HCT116 (cell line): ENCODE measurements around the gene GCAT. TPM values are rescaled to one million over a fixed set of nuclear protein-coding genes. Genes with fewer than 3 reads are reported as not detected.

Experiments used
- ATAC-seq: fragments of 200-7000 bp; cut with Tn5 transposase; 2 replicates; pipeline ENCODE4 v1.9.1; 2020; ENCODE audit warnings: mild to moderate bottlenecking, moderate library complexity
- BruUV-seq: library from RNA; stranded (reverse); fragments of 400-500 nt; replicated peaks from 2 replicates; lab custom pipeline; 2021; lab: Mats Ljungman, UMichigan
- CTCF ChIA-PET: fragments of 300-600 bp; sonication (Branson Sonifier 250); formaldehyde crosslinking; loops from one replicate; lab custom pipeline; 2021; ENCODE audit warnings: antibody characterized with exemption; lab: Charles Lee
- POLR2A ChIA-PET: fragments of 300-600, 350-600 bp; sonication (Branson Sonifier 250); formaldehyde crosslinking; loops from one replicate; lab custom pipeline; 2021; ENCODE audit warnings: antibody characterized with exemption; lab: Charles Lee
- RAD21 ChIA-PET, 2 experiments: fragments of 300-600 bp; sonication (Branson Sonifier 250); formaldehyde crosslinking; loops; one replicate each; lab custom pipeline; 2023; ENCODE audit warnings: low total read pairs in 2 of 2; ENCODE audit not compliant: uncharacterized antibody in 2 of 2, unreplicated experiment in 2 of 2, low non-redundant PET in 1 of 2; lab: Charles Lee
- DNase-seq: peaks from one replicate; pipeline ENCODE4 v3.0.0-alpha.2; 2010; ENCODE audit warnings: low read depth, low spot score
- H2AFZ ChIP-seq: fragments of 200-600 bp; shearing (Covaris generic), sonication (generic); 2 replicates; pipeline ENCODE4 v1.6.1; 2017; ENCODE audit warnings: low read depth, mixed run types, mixed read lengths, antibody characterized with exemption, low read length; ENCODE audit not compliant: poor library complexity, severe bottlenecking
- H3K27ac ChIP-seq: 2 replicates; pipeline ENCODE4 v1.5.1; 2012; ENCODE audit warnings: low read depth, low read length
- H3K27me3 ChIP-seq: fragments of 200-600 bp; sonication (generic); 2 replicates; pipeline ENCODE4 v1.6.1; 2016; ENCODE audit warnings: mixed run types, low read length, mixed read lengths; ENCODE audit not compliant: insufficient read depth
- H3K36me3 ChIP-seq, 2 experiments: fragments of 200-500 bp in 1 of 2; fragments of 200-600 bp in 1 of 2; sonication (Bioruptor generic) in 1 of 2; sonication (generic) in 1 of 2; 2 replicates each; pipeline versions ENCODE4 v1.5.1 to v1.6.1; 2014 to 2016; ENCODE audit warnings: low read length in 2 of 2, inconsistent platforms in 1 of 2, mixed read lengths in 1 of 2, mixed run types in 1 of 2; ENCODE audit not compliant: insufficient read depth in 2 of 2, control insufficient read depth in 1 of 2
- H3K4me1 ChIP-seq, 2 experiments: fragments of 200-600 bp in 1 of 2; sonication (generic) in 1 of 2; 2 replicates each; pipeline versions ENCODE4 v1.5.1 to v1.6.1; 2012 to 2017; ENCODE audit warnings: low read length in 2 of 2, inconsistent platforms in 1 of 2, mild to moderate bottlenecking in 1 of 2, mixed read lengths in 1 of 2, mixed run types in 1 of 2, moderate library complexity in 1 of 2; ENCODE audit not compliant: insufficient read depth in 2 of 2, control insufficient read depth in 1 of 2
- H3K4me2 ChIP-seq: fragments of 200-600 bp; sonication (generic); 2 replicates; pipeline ENCODE4 v1.6.1; 2017; ENCODE audit warnings: mixed run types, low read length, mixed read lengths
- H3K4me3 ChIP-seq, 2 experiments: fragments of 200-600 bp in 1 of 2; sonication (generic) in 1 of 2; replicated peaks in 1 of 2; 2 replicates each; pipeline ENCODE4 v1.5.1; 2011 to 2016; ENCODE audit warnings: low read length in 2 of 2, control low read depth in 1 of 2, low read depth in 1 of 2, mild to moderate bottlenecking in 1 of 2, mixed read lengths in 1 of 2, mixed run types in 1 of 2
- H3K79me2 ChIP-seq: fragments of 200-600 bp; sonication (generic); 2 replicates; pipeline ENCODE4 v1.6.1; 2017; ENCODE audit warnings: mild to moderate bottlenecking, mixed run types, low read length, moderate library complexity, mixed read lengths; ENCODE audit not compliant: insufficient read depth
- H3K9ac ChIP-seq: fragments of 200-600 bp; sonication (generic); 2 replicates; pipeline ENCODE4 v1.6.1; 2016; ENCODE audit warnings: low read length, mixed read lengths
- H3K9me2 ChIP-seq: fragments of 200-600 bp; sonication (generic), shearing (Covaris generic); 2 replicates; pipeline ENCODE4 v1.6.1; 2017; ENCODE audit warnings: mixed run types, mild to moderate bottlenecking, moderate library complexity; ENCODE audit not compliant: insufficient read depth
- H3K9me3 ChIP-seq, 2 experiments: fragments of 200-500 bp in 1 of 2; fragments of 200-600 bp in 1 of 2; sonication (Bioruptor generic) in 1 of 2; sonication (generic) in 1 of 2; 2 replicates each; pipeline ENCODE4 v1.6.1; 2014 to 2017; ENCODE audit warnings: low read length in 2 of 2, mixed read lengths in 2 of 2, inconsistent platforms in 1 of 2, low read depth in 1 of 2, mild to moderate bottlenecking in 1 of 2, mixed run types in 1 of 2, moderate library complexity in 1 of 2; ENCODE audit not compliant: control insufficient read depth in 1 of 2, insufficient read depth in 1 of 2
- H4K20me1 ChIP-seq: fragments of 200-600 bp; sonication (generic), shearing (Covaris generic); 2 replicates; pipeline ENCODE4 v1.6.1; 2017; ENCODE audit warnings: mixed run types, mild to moderate bottlenecking, moderate library complexity; ENCODE audit not compliant: insufficient read depth
- CTCF ChIP-seq, 3 experiments: fragments of 200-600 bp in 1 of 3; sonication (generic) in 1 of 3; IDR thresholded peaks in 2 of 3; conservative IDR thresholded peaks in 1 of 3; 2 replicates each; pipeline ENCODE4 v1.5.1; 2012 to 2017; ENCODE audit warnings: low read depth in 2 of 3, low read length in 2 of 3, antibody characterized with exemption in 1 of 3, borderline replicate concordance in 1 of 3, control low read depth in 1 of 3, mild to moderate bottlenecking in 1 of 3, mixed read lengths in 1 of 3, mixed run types in 1 of 3, moderate library complexity in 1 of 3; ENCODE audit not compliant: insufficient read depth in 1 of 3
- EGR1 ChIP-seq: IDR thresholded peaks from 2 replicates; pipeline ENCODE4 v1.6.1; 2012; ENCODE audit warnings: low read depth
- ELF1 ChIP-seq: IDR thresholded peaks from 2 replicates; pipeline ENCODE4 v1.6.1; 2012; ENCODE audit warnings: low read depth, borderline replicate concordance
- EZH2phosphoT487 ChIP-seq: fragments of 200-600 bp; IDR thresholded peaks from 2 replicates; pipeline ENCODE4 v1.6.1; 2018; ENCODE audit warnings: antibody characterized with exemption, borderline replicate concordance
- FOSL1 ChIP-seq: IDR thresholded peaks from 2 replicates; pipeline ENCODE4 v1.6.1; 2012; ENCODE audit warnings: low read depth
- POLR2AphosphoS5 ChIP-seq: IDR thresholded peaks from 2 replicates; pipeline ENCODE4 v1.6.1; 2011; ENCODE audit warnings: mild to moderate bottlenecking, low read depth, low read length, moderate library complexity
- REST ChIP-seq: IDR thresholded peaks from 2 replicates; pipeline ENCODE4 v1.6.1; 2012; ENCODE audit warnings: low read depth
- ZBTB33 ChIP-seq: IDR thresholded peaks from 2 replicates; pipeline ENCODE4 v1.6.1; 2011; ENCODE audit warnings: mild to moderate bottlenecking, low read length, moderate library complexity; ENCODE audit not compliant: insufficient replicate concordance; ENCODE audit errors: extremely low read depth
- intact Hi-C: fragments of 100-400 bp; cut with micrococcal nuclease; formaldehyde crosslinking; loops from 2 replicates; pipeline ENCODE4 v1.10.0; 2022
- total RNA-seq: library from RNA; stranded (reverse); gene quantifications from one replicate; pipeline ENCODE4 v1.2.1, GENCODE V29; 2021; ENCODE audit not compliant: unreplicated experiment

Gene GCAT
- total RNA-seq, 1 experiment from 2014 or later = 88.7 TPM

GRCh38 chr22:37765498-37765897, 42.2 kb upstream of the GCAT start:
- Histone ChIP-seq H3K4me2 (no peak overlapping the region), H3K9ac (no peak overlapping the region), H3K27ac (no peak overlapping the region; the same call in 1 of the 2 replicates), H4K20me1 (no peaks in the 10 kb centered on the region), H3K27me3 (no peaks in the 10 kb centered on the region), H2AFZ (no peak overlapping the region)
- RAD21 ChIA-PET = interaction anchor here (0.6 kb wide), 2 partner anchors 45 to 129 kb away, joined by 4 to 6 read pairs; no protein-coding TSS in a partner anchor
- TF ChIP-seq EZH2phosphoT487 (no peak), ELF1 (no peak), ZBTB33 (no peak), CTCF (IDR thresholded peaks at IDR 0.05 in 2 of 3, conservative IDR thresholded peaks at IDR 0.05 in 1 of 3; ENCODE audit: borderline replicate concordance in 1 of 3, insufficient read depth in 1 of 3, low read depth in 2 of 3, low read length in 2 of 3) (no peak), POLR2AphosphoS5 (peak; percentile 27; the same call in 1 of the 2 replicates), FOSL1 (no peak), EGR1 (no peak), REST (no peak)
- TF ChIP-seq, all 23 proteins: peak for 1
- ATAC-seq (no peak), DNase-seq (no peak)
- Histone ChIP-seq H3K36me3 (peaks cover 28 to 55% of the 10 kb centered on the region in 2 experiments), H3K9me3 (no peaks in the 10 kb centered on the region), H3K79me2 (no peaks in the 10 kb centered on the region; the same call in 1 of the 2 replicates), H3K9me2 (no peaks in the 10 kb centered on the region), H3K4me1 (peaks cover 18 to 54% of the 10 kb centered on the region in 2 experiments), H3K4me3 (no peak overlapping the region)
- ChIA-PET CTCF (no interaction called here), POLR2A (no interaction called here)
- intact Hi-C loops = no loop called here
- BruUV-seq = no TSS peak
